Measurements from ENCODE around the gene DACT2.
"Not testable (repeated sequence)": the region's sequence is repeated elsewhere in the genome, so short reads cannot be mapped to it uniquely, and the experiment has no call there.

DNA sequence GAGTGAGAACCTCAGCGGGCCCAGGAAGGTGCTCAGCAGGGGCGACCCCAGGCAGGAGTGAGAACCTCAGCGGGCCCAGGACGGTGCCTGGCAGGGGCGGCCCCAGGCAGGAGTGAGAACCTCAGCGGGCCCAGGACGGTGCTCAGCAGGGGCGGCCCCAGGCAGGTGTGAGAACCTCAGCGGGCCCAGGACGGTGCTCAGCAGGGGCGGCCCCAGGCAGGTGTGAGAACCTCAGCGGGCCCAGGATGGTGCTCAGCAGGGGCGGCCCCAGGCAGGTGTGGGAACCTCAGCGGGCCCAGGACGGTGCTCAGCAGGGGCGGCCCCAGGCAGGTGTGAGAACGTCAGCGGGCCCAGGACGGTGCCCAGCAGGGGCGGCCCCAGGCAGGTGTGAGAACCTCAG is 37.3 kb upstream of the DACT2 start:
- TF ChIP-seq, protein P1, sequence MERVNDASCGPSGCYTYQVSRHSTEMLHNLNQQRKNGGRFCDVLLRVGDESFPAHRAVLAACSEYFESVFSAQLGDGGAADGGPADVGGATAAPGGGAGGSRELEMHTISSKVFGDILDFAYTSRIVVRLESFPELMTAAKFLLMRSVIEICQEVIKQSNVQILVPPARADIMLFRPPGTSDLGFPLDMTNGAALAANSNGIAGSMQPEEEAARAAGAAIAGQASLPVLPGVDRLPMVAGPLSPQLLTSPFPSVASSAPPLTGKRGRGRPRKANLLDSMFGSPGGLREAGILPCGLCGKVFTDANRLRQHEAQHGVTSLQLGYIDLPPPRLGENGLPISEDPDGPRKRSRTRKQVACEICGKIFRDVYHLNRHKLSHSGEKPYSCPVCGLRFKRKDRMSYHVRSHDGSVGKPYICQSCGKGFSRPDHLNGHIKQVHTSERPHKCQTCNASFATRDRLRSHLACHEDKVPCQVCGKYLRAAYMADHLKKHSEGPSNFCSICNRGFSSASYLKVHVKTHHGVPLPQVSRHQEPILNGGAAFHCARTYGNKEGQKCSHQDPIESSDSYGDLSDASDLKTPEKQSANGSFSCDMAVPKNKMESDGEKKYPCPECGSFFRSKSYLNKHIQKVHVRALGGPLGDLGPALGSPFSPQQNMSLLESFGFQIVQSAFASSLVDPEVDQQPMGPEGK (CRISPR knock-in tag; IDR thresholded peaks at IDR 0.05; ENCODE audit: borderline replicate concordance), result not testable (repeated sequence)
- not testable (repeated sequence) for TF ChIP-seq ZFP3 (CRISPR knock-in tag; IDR thresholded peaks at IDR 0.05); ZNF70 (CRISPR knock-in tag; IDR thresholded peaks at IDR 0.05); ZFP30 (CRISPR knock-in tag; IDR thresholded peaks at IDR 0.05); ISL1 (CRISPR knock-in tag; IDR thresholded peaks at IDR 0.05); OSR1 (CRISPR knock-in tag; IDR thresholded peaks at IDR 0.05); ZNF565 (CRISPR knock-in tag; conservative IDR thresholded peaks at IDR 0.05; ENCODE audit: low read depth)
